Stimulated activated CD8-positive, alpha-beta memory T cell treated with anti-CD3 and anti-CD28 coated beads, Interleukin-4, amount 100 ng/mL, for 1 hour (primary cell): ENCODE results near the gene CDK15.

Source experiments
- DNase-seq, 2 donors: peaks; one replicate each; pipeline ENCODE4 v3.0.0-alpha.2; 2020; ENCODE audit warnings: low read depth in 2 of 2, low spot score in 1 of 2

Gene CDK15

GRCh38 chr2:201906777-201907562, 100.6 kb downstream of the CDK15 start:
- DNase-seq, result no peak

- DNase-seq, result no peak
Observed at GRCh38 chr2:201907563-201907881, 101.2 kb downstream of the CDK15 start.

GRCh38 chr2:201908901-201909300, 102.6 kb downstream of the CDK15 start:
- no peak for DNase-seq

- no peak for DNase-seq
Observed at GRCh38 chr2:201909348-201909747, 103.0 kb downstream of the CDK15 start.

GRCh38 chr2:201909961-201910361, 103.6 kb downstream of the CDK15 start:
- DNase-seq, result no peak

GRCh38 chr2:201911372-201911771, 105.0 kb downstream of the CDK15 start:
- DNase-seq, result no peak

- no peak for DNase-seq
Observed at GRCh38 chr2:201913201-201913600, 106.9 kb downstream of the CDK15 start.

- DNase-seq, result no peak
Observed at GRCh38 chr2:201915446-201915845, 109.1 kb downstream of the CDK15 start.

- no peak for DNase-seq
Observed at GRCh38 chr2:201916565-201916964, 110.2 kb downstream of the CDK15 start.

GRCh38 chr2:201918616-201919307, 112.4 kb downstream of the CDK15 start:
- no peak for DNase-seq

- no peak for DNase-seq
Observed at GRCh38 chr2:201919308-201919634, 112.9 kb downstream of the CDK15 start.

- DNase-seq, result no peak
Observed at GRCh38 chr2:201923436-201924328, 117.3 kb downstream of the CDK15 start.

- no peak for DNase-seq
Observed at GRCh38 chr2:201924453-201924852, 118.1 kb downstream of the CDK15 start.

GRCh38 chr2:201925056-201925455, 118.7 kb downstream of the CDK15 start:
- DNase-seq, result no peak

- DNase-seq, result no peak
Observed at GRCh38 chr2:201926067-201926466, 119.7 kb downstream of the CDK15 start.

- DNase-seq, result no peak
Observed at GRCh38 chr2:201928363-201928762, 122.0 kb downstream of the CDK15 start.

- no peak for DNase-seq
Observed at GRCh38 chr2:201929281-201930026, 123.1 kb downstream of the CDK15 start.

GRCh38 chr2:201930043-201930442, 123.7 kb downstream of the CDK15 start:
- no peak for DNase-seq

GRCh38 chr2:201930831-201931230, 124.5 kb downstream of the CDK15 start:
- no peak for DNase-seq

GRCh38 chr2:201931475-201931874, 125.1 kb downstream of the CDK15 start:
- DNase-seq, result no peak

- no peak for DNase-seq
Observed at GRCh38 chr2:201931951-201932350, 125.6 kb downstream of the CDK15 start.
